K562 (cell line): ENCODE results near the gene KRTAP26-1. TPM values are rescaled to one million over a fixed set of nuclear protein-coding genes. Genes with fewer than 3 reads are reported as not detected.

ENCODE experiments used
- ATAC-seq: fragments of 200-7000 bp; cut with Tn5 transposase; 3 replicates; pipeline ENCODE4 v1.9.1; 2020; ENCODE audit warnings: moderate library complexity
- BruUV-seq: library from RNA; stranded (reverse); fragments of 400-500 nt; replicated peaks from 2 replicates; lab custom pipeline; 2021; lab: Mats Ljungman, UMichigan
- CTCF ChIA-PET: fragments of 300-600 bp; formaldehyde crosslinking; extraction: SDS; loops from one replicate; lab custom pipeline; 2021; ENCODE audit warnings: low intra/inter-chr PET ratio; lab: Yijun Ruan, JAX
- POLR2A ChIA-PET: fragments of 300-600, 350-650 bp; sonication (Branson Sonifier 250); formaldehyde crosslinking; extraction: SDS; loops from one replicate; lab custom pipeline; 2021; ENCODE audit warnings: antibody characterized with exemption, inconsistent platforms; lab: Yijun Ruan, JAX
- DNase-seq, 4 experiments: peaks; one replicate each; pipeline versions ENCODE4 v3.0.0 to v3.0.0-alpha.2; 2011 to 2018; ENCODE audit warnings: low spot score in 3 of 4, mixed read lengths in 3 of 4; ENCODE audit errors: extremely low read depth in 1 of 4
- FAIRE-seq: peaks from 2 replicates; lab custom pipeline; 2011; peaks lifted over from hg19 to GRCh38; lab: Jason Lieb, UNC
- H2AFZ ChIP-seq: 2 replicates; pipeline ENCODE4 v1.6.0; 2011; ENCODE audit warnings: low read depth, low read length, control low read depth, inconsistent platforms
- H3K27ac ChIP-seq: fragments of 200-600 bp; 3 replicates; pipeline ENCODE4 v1.8.0; 2011; ENCODE audit warnings: low read depth, mild to moderate bottlenecking, control low read depth, inconsistent platforms, low read length, moderate library complexity, mixed read lengths; ENCODE audit errors: extremely low read depth
- H3K27me3 ChIP-seq, 2 experiments: fragments of 300-600 bp in 1 of 2; 2 replicates in 1 of 2; 3 replicates in 1 of 2; pipeline versions ENCODE4 v1.6.0 to v1.8.0; 2011; ENCODE audit warnings: inconsistent platforms in 2 of 2, low read length in 2 of 2, mild to moderate bottlenecking in 1 of 2, mixed read lengths in 1 of 2, moderate library complexity in 1 of 2; ENCODE audit not compliant: control insufficient read depth in 2 of 2, insufficient read depth in 2 of 2
- H3K36me3 ChIP-seq: fragments of 300-600 bp; 3 replicates; pipeline ENCODE4 v1.8.0; 2011; ENCODE audit warnings: mild to moderate bottlenecking, low read length, inconsistent platforms; ENCODE audit not compliant: control insufficient read depth, insufficient read depth
- H3K4me1 ChIP-seq, 2 experiments: fragments of 200-600 bp in 1 of 2; replicated peaks in 1 of 2; 2 replicates in 1 of 2; 3 replicates in 1 of 2; pipeline versions ENCODE4 v1.5.1 to v1.8.0; 2011; ENCODE audit warnings: inconsistent platforms in 2 of 2, low read length in 2 of 2, mild to moderate bottlenecking in 1 of 2, mixed read lengths in 1 of 2, moderate library complexity in 1 of 2; ENCODE audit not compliant: control insufficient read depth in 2 of 2, insufficient read depth in 2 of 2
- H3K4me2 ChIP-seq: 2 replicates; pipeline ENCODE4 v1.6.1; 2011; ENCODE audit warnings: low read length, control low read depth, inconsistent platforms, mixed read lengths; ENCODE audit not compliant: insufficient read depth
- H3K4me3 ChIP-seq: fragments of 200-600 bp; sonication (generic), shearing (Covaris generic); 2 replicates; pipeline ENCODE4 v1.5.1; 2016; ENCODE audit warnings: control low read depth, inconsistent platforms
- H3K79me2 ChIP-seq: fragments of 200-600 bp; 3 replicates; pipeline ENCODE4 v1.8.0; 2011; ENCODE audit warnings: low read length, inconsistent platforms; ENCODE audit not compliant: control insufficient read depth, insufficient read depth
- H3K9ac ChIP-seq, 2 experiments: 2 replicates each; pipeline versions ENCODE4 v1.6.0 to v1.6.1; 2011; ENCODE audit warnings: low read depth in 2 of 2, low read length in 2 of 2, control low read depth in 1 of 2, inconsistent platforms in 1 of 2, mild to moderate bottlenecking in 1 of 2, mixed read lengths in 1 of 2; ENCODE audit not compliant: insufficient read depth in 1 of 2
- H3K9me1 ChIP-seq: one replicate; pipeline ENCODE4 v1.6.0; 2011; ENCODE audit warnings: inconsistent platforms, mild to moderate bottlenecking, low read length, moderate library complexity; ENCODE audit not compliant: control insufficient read depth, insufficient read depth
- H3K9me3 ChIP-seq: replicated peaks from 2 replicates; pipeline ENCODE4 v1.5.1; 2011; ENCODE audit warnings: low read depth, low read length, inconsistent platforms; ENCODE audit not compliant: control insufficient read depth, insufficient read depth
- H4K20me1 ChIP-seq: replicated peaks from 2 replicates; pipeline ENCODE4 v1.6.1; 2011; ENCODE audit warnings: low read length, inconsistent platforms, mixed read lengths; ENCODE audit not compliant: control insufficient read depth, insufficient read depth
- ADNP ChIP-seq: fragments of 200-800 bp; sonication (Bioruptor generic); IDR thresholded peaks from 2 replicates; pipeline ENCODE4 v1.6.1; 2016; ENCODE audit warnings: missing genetic modification characterization, missing compliant biosample characterization
- BACH1 ChIP-seq: fragments of 200-800 bp; sonication (Bioruptor generic); IDR thresholded peaks from 2 replicates; pipeline ENCODE4 v1.6.1; 2016; ENCODE audit warnings: missing genetic modification characterization, missing compliant biosample characterization
- CHD4 ChIP-seq: fragments of 200-600 bp; sonication (generic); IDR thresholded peaks from 3 replicates; pipeline ENCODE4 v1.6.1; 2012; ENCODE audit warnings: low read depth, mild to moderate bottlenecking, mixed read lengths, low read length, inconsistent platforms; ENCODE audit not compliant: insufficient read depth, insufficient replicate concordance, poor library complexity, severe bottlenecking
- CREM ChIP-seq: IDR thresholded peaks from 2 replicates; pipeline ENCODE4 v1.6.1; 2014; ENCODE audit warnings: antibody characterized with exemption, low read depth
- E2F6 ChIP-seq, 2 experiments: IDR thresholded peaks; 2 replicates each; pipeline ENCODE4 v1.6.1; 2011; ENCODE audit warnings: borderline replicate concordance in 1 of 2, control low read depth in 1 of 2, low read depth in 1 of 2, low read length in 1 of 2, mild to moderate bottlenecking in 1 of 2, mixed read lengths in 1 of 2, moderate library complexity in 1 of 2; ENCODE audit not compliant: insufficient read depth in 1 of 2, insufficient read length in 1 of 2, poor library complexity in 1 of 2, severe bottlenecking in 1 of 2; ENCODE audit errors: extremely low read depth in 1 of 2
- FOXJ2 ChIP-seq: fragments of 200-800 bp; sonication (Bioruptor generic); IDR thresholded peaks from 2 replicates; pipeline ENCODE4 v1.6.1; 2016; ENCODE audit warnings: missing genetic modification characterization, missing compliant biosample characterization
- KDM4B ChIP-seq, 2 experiments: fragments of 450-650 bp in 1 of 2; sonication (generic) in 1 of 2; IDR thresholded peaks; 2 replicates each; pipeline ENCODE4 v1.6.1; 2016 to 2017; ENCODE audit warnings: borderline replicate concordance in 2 of 2, antibody characterized with exemption in 1 of 2, low read depth in 1 of 2, mild to moderate bottlenecking in 1 of 2
- MLLT1 ChIP-seq, 2 experiments: fragments of 450-650 bp; IDR thresholded peaks; 2 replicates each; pipeline ENCODE4 v1.6.1; 2016
- NR3C1 ChIP-seq: sonication (generic); formaldehyde crosslinking; IDR thresholded peaks from 2 replicates; pipeline ENCODE4 v1.8.1; 2022; ENCODE audit warnings: missing genetic modification reagents
- PHF8 ChIP-seq: fragments of 200-600 bp; sonication (generic); IDR thresholded peaks from 2 replicates; pipeline ENCODE4 v1.6.1; 2012; ENCODE audit warnings: mixed run types, mild to moderate bottlenecking, inconsistent platforms, low read length, moderate library complexity, borderline replicate concordance
- RHOXF2B ChIP-seq: fragments of 250-450 bp; sonication (Bioruptor Pico); conservative IDR thresholded peaks from 2 replicates; pipeline ENCODE4 v1.5.1; 2021
- TRIM24 ChIP-seq, 2 experiments: fragments of 450-650 bp; IDR thresholded peaks; 2 replicates each; pipeline ENCODE4 v1.6.1; 2016
- ZFP36 ChIP-seq: fragments of 150-350 bp; IDR thresholded peaks from 2 replicates; pipeline ENCODE4 v1.6.1; 2018; ENCODE audit warnings: low read length, low read depth; ENCODE audit not compliant: partially characterized antibody
- ZNF408 ChIP-seq: fragments of 250-450 bp; sonication (Bioruptor Pico); IDR thresholded peaks from 2 replicates; pipeline ENCODE4 v1.4.0; 2020; ENCODE audit warnings: low read depth, mild to moderate bottlenecking, moderate library complexity
- ZNF436 ChIP-seq: fragments of 250-450, 450-650 bp; sonication (Bioruptor Pico); formaldehyde crosslinking; IDR thresholded peaks from 2 replicates; pipeline ENCODE4 v1.7.0; 2020; ENCODE audit warnings: mild to moderate bottlenecking
- ZNF583 ChIP-seq: fragments of 250-450 bp; sonication (Bioruptor Pico); IDR thresholded peaks from 2 replicates; pipeline ENCODE4 v1.4.0; 2020
- ZNF76 ChIP-seq: fragments of 250-450 bp; sonication (Bioruptor Pico); IDR thresholded peaks from 2 replicates; pipeline ENCODE4 v1.4.0; 2020; ENCODE audit warnings: mild to moderate bottlenecking, moderate library complexity, borderline replicate concordance
- WGBS: fragments of 100-300 bp; shearing (Covaris generic); methylation state at CpG from one replicate; pipeline ENCODE4 v1.1.6; 2016; ENCODE audit warnings: low coverage, mixed read lengths; ENCODE audit not compliant: insufficient coverage; ENCODE audit errors: missing lambda C conversion rate; 5-methylcytosine and 5-hydroxymethylcytosine counted together
- in situ Hi-C: fragments of 300-500 bp; cut with MboI; formaldehyde crosslinking; loops from 4 replicates; pipeline ENCODE4 v1.15.0; 2018; ENCODE audit warnings: inconsistent platforms, mixed read lengths
- intact Hi-C: fragments of 100-400 bp; cut with micrococcal nuclease; formaldehyde crosslinking; loops from 2 replicates; pipeline ENCODE4 v1.14.2; 2022
- polyA plus RNA-seq, 8 experiments: library from polyadenylated mRNA; depleted of rRNA in 4 of 8; stranded (reverse) in 5 of 8; unstranded in 3 of 8; fragments of >200 nt; fragmentation: Nextera tagmentation in 2 of 8; fragmentation: Illumina TruSeq in 1 of 8; extraction: Ambion mirVana in 2 of 8; extraction: Trizol in 1 of 8; gene quantifications; 2 replicates each; pipeline versions ENCODE4 v1.2.1 to v1.2.3, GENCODE V29; 2011 to 2014; ENCODE audit warnings: inconsistent platforms in 1 of 8, missing spikeins in 1 of 8
- total RNA-seq, 7 experiments: library from RNA; depleted of rRNA in 6 of 7; stranded (reverse); fragments of >200 nt in 6 of 7; fragmentation: Illumina TruSeq in 2 of 7; extraction: Trizol in 2 of 7; gene quantifications; 2 replicates each; pipeline versions ENCODE4 v1.2.1 to v1.2.3, GENCODE V29; 2011 to 2021; ENCODE audit warnings: low replicate concordance in 1 of 7

KRTAP26-1 gene
- total and polyA plus RNA-seq, 9 of the 15 experiments (the other 6 are each of a cell fraction or from before 2014, with no cell fraction given), result not detected

GRCh38 chr21:30337772-30338171 is 17.7 kb upstream of the KRTAP26-1 start (continued):
- TF ChIP-seq KDM4B (IDR thresholded peaks at IDR 0.05; ENCODE audit: borderline replicate concordance in 2 of 2, low read depth in 1 of 2), result no peak
- no peak for TF ChIP-seq NR3C1 (CRISPR knock-in tag)
- TF ChIP-seq FOXJ2 (tag), result no peak
- no peak for TF ChIP-seq CHD4
- no peak for TF ChIP-seq TRIM24 (IDR thresholded peaks at IDR 0.05)
- TF ChIP-seq RHOXF2B (CRISPR knock-in tag), result no peak

DNA sequence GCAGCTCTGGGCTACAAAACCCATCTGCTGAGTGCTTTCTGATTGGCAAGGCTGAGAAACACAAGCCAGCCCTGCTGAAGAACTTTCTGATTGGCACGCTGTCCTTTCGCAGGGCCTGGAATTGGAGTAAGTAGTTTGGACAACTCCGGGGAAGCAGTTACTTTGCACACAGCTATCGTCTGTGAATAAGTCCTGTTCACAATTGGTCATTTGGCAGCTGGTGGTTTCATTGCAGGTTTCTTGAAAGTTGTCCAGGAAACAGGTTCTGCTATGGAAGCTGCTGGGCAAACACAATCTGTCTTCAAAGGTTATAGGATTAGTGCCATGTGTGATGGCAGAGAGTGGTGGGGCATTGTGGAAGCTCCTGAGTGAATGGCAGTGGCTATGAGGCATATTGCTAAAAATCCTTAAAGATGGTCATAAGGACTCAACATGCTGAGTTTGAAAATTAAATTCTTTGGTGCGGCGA is 17.2 kb upstream of the KRTAP26-1 start, which contains the start of gene KRTAP27-1:
TSS of gene KRTAP27-1 (minus strand) at position 419 of the 469 bp plus-strand sequence. CDS start at position 393, 26 bp downstream.
- Histone ChIP-seq H3K79me2 (no peaks in the 10 kb centered on the region), H3K27ac (no peak within 1 kb of the TSS), H3K27me3 (no peaks in the 10 kb centered on the region), H3K9ac (no peak within 1 kb of the TSS), H3K9me3 (no peaks in the 10 kb centered on the region), H3K9me1 (no peaks in the 10 kb centered on the region), H3K4me3 (no peak within 1 kb of the TSS), H3K4me2 (no peak within 1 kb of the TSS), H3K36me3 (no peaks in the 10 kb centered on the region), H3K4me1 (no peaks in the 10 kb centered on the region), H4K20me1 (no peaks in the 10 kb centered on the region), H2AFZ (no peak within 1 kb of the TSS)
- intact Hi-C loops, result no loop called here
- no peak for ATAC-seq
- no TSS peak for BruUV-seq
- in situ Hi-C loops, result no loop called here
- DNase-seq, result no peak
- ChIA-PET POLR2A (no interaction called here), CTCF (no interaction called here)
- WGBS, result 0% methylated on average over 6 of the region's 6 CpGs
- no peak for TF ChIP-seq ZNF76 (CRISPR knock-in tag)
- TF ChIP-seq ZFP36, result no peak
- TF ChIP-seq ZNF436, result no peak
- no peak for TF ChIP-seq ZNF408 (CRISPR knock-in tag)
- TF ChIP-seq PHF8, result no peak
- no peak for TF ChIP-seq ZNF583 (CRISPR knock-in tag)
- TF ChIP-seq ADNP (tag), result no peak
- TF ChIP-seq CREM, result no peak
- TF ChIP-seq BACH1, result no peak
- TF ChIP-seq MLLT1 (IDR thresholded peaks at IDR 0.05), result no peak
- TF ChIP-seq E2F6 (IDR thresholded peaks at IDR 0.05; ENCODE audit: borderline replicate concordance in 1 of 2, extremely low read depth in 1 of 2, insufficient read depth in 1 of 2, insufficient read length in 1 of 2, low read depth in 1 of 2, low read length in 1 of 2, poor library complexity in 1 of 2, severe bottlenecking in 1 of 2), result no peak
- FAIRE-seq, result no peak
